SK-N-SH (cell line): ENCODE data around the gene ABCD2.

Experiments used
- FOXM1 ChIP-seq: IDR thresholded peaks from 2 replicates; pipeline ENCODE4 v1.4.0; 2012; ENCODE audit warnings: low read depth, mild to moderate bottlenecking
- MEF2A ChIP-seq: IDR thresholded peaks from 2 replicates; pipeline ENCODE4 v1.4.0; 2012; ENCODE audit warnings: low read depth, borderline replicate concordance
- POLR2AphosphoS5 ChIP-seq: IDR thresholded peaks from 2 replicates; pipeline ENCODE4 v1.6.1; 2012; ENCODE audit warnings: low read depth, low read length
- TCF12 ChIP-seq: IDR thresholded peaks from 2 replicates; pipeline ENCODE4 v1.4.0; 2012
- TF ChIP-seq, protein P1 (sequence below): IDR thresholded peaks from 2 replicates; pipeline ENCODE4 v1.4.0; 2012; ENCODE audit warnings: low read depth
- TF ChIP-seq, protein P2 (sequence below): fragments of 200-600 bp; sonication (generic); IDR thresholded peaks from 2 replicates; pipeline ENCODE4 v1.6.1; 2017; ENCODE audit warnings: antibody characterized with exemption, mild to moderate bottlenecking, moderate library complexity
- TF ChIP-seq, protein P3 (sequence below): IDR thresholded peaks from 2 replicates; pipeline ENCODE4 v1.6.1; 2012; ENCODE audit warnings: mild to moderate bottlenecking, low read depth, low read length, moderate library complexity

DNA sequence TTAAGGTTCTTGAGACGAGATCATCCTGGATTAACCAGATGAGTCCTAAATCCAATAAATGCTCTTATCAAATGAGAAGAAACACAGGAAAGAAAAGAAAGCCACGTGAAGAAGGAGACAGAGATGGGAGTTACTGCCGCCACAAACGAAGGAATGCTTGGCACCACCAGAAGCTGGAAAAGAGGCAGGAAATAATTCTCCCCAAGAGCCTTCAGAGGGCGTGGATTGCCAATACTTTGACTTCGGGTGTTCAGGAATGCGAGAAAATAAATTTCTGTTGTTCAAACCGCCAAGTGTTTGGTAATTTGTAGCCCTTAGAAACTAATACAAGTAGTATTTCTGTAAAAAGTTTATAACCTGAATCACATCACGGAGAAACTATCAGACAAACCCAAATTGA, 31.3 kb downstream of the ABCD2 start:
- TF ChIP-seq, protein P1, sequence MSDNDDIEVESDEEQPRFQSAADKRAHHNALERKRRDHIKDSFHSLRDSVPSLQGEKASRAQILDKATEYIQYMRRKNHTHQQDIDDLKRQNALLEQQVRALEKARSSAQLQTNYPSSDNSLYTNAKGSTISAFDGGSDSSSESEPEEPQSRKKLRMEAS, result no peak
- TF ChIP-seq, protein P2, sequence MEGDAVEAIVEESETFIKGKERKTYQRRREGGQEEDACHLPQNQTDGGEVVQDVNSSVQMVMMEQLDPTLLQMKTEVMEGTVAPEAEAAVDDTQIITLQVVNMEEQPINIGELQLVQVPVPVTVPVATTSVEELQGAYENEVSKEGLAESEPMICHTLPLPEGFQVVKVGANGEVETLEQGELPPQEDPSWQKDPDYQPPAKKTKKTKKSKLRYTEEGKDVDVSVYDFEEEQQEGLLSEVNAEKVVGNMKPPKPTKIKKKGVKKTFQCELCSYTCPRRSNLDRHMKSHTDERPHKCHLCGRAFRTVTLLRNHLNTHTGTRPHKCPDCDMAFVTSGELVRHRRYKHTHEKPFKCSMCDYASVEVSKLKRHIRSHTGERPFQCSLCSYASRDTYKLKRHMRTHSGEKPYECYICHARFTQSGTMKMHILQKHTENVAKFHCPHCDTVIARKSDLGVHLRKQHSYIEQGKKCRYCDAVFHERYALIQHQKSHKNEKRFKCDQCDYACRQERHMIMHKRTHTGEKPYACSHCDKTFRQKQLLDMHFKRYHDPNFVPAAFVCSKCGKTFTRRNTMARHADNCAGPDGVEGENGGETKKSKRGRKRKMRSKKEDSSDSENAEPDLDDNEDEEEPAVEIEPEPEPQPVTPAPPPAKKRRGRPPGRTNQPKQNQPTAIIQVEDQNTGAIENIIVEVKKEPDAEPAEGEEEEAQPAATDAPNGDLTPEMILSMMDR, result no peak
- TF ChIP-seq TCF12 (no peak), MEF2A (no peak), FOXM1 (no peak), POLR2AphosphoS5 (no peak)
- TF ChIP-seq, protein P3, sequence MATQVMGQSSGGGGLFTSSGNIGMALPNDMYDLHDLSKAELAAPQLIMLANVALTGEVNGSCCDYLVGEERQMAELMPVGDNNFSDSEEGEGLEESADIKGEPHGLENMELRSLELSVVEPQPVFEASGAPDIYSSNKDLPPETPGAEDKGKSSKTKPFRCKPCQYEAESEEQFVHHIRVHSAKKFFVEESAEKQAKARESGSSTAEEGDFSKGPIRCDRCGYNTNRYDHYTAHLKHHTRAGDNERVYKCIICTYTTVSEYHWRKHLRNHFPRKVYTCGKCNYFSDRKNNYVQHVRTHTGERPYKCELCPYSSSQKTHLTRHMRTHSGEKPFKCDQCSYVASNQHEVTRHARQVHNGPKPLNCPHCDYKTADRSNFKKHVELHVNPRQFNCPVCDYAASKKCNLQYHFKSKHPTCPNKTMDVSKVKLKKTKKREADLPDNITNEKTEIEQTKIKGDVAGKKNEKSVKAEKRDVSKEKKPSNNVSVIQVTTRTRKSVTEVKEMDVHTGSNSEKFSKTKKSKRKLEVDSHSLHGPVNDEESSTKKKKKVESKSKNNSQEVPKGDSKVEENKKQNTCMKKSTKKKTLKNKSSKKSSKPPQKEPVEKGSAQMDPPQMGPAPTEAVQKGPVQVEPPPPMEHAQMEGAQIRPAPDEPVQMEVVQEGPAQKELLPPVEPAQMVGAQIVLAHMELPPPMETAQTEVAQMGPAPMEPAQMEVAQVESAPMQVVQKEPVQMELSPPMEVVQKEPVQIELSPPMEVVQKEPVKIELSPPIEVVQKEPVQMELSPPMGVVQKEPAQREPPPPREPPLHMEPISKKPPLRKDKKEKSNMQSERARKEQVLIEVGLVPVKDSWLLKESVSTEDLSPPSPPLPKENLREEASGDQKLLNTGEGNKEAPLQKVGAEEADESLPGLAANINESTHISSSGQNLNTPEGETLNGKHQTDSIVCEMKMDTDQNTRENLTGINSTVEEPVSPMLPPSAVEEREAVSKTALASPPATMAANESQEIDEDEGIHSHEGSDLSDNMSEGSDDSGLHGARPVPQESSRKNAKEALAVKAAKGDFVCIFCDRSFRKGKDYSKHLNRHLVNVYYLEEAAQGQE, result no peak
